Measurements from ENCODE around the gene ERV3-1.

The ERV3-1 gene

GRCh38 chr7:64978497-64979203 is 27.8 kb downstream of the ERV3-1 start:
- TF ChIP-seq, protein P1, sequence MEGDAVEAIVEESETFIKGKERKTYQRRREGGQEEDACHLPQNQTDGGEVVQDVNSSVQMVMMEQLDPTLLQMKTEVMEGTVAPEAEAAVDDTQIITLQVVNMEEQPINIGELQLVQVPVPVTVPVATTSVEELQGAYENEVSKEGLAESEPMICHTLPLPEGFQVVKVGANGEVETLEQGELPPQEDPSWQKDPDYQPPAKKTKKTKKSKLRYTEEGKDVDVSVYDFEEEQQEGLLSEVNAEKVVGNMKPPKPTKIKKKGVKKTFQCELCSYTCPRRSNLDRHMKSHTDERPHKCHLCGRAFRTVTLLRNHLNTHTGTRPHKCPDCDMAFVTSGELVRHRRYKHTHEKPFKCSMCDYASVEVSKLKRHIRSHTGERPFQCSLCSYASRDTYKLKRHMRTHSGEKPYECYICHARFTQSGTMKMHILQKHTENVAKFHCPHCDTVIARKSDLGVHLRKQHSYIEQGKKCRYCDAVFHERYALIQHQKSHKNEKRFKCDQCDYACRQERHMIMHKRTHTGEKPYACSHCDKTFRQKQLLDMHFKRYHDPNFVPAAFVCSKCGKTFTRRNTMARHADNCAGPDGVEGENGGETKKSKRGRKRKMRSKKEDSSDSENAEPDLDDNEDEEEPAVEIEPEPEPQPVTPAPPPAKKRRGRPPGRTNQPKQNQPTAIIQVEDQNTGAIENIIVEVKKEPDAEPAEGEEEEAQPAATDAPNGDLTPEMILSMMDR (IDR thresholded peaks at IDR 0.05): no peak

DNA sequence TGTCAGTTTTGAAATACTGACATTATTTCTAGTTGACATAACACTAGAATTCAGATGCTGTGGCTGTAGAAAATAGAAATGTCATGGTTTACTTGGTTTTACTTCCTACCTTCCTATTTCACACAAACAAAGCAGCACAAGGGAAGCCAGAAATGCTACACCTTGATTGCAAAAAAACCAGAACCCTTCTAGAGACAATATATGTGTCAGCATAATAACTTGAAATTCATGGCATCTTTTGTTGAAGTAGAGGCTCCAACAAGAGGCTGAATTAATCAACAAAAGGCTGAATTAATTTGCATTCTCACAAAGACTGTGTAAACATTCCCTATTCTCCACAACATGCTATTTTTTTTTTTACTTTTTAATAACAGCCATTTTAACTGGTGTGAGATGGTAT is 40.9 kb downstream of the ERV3-1 start:
- TF ChIP-seq, protein P1 (IDR thresholded peaks at IDR 0.05): no peak

DNA sequence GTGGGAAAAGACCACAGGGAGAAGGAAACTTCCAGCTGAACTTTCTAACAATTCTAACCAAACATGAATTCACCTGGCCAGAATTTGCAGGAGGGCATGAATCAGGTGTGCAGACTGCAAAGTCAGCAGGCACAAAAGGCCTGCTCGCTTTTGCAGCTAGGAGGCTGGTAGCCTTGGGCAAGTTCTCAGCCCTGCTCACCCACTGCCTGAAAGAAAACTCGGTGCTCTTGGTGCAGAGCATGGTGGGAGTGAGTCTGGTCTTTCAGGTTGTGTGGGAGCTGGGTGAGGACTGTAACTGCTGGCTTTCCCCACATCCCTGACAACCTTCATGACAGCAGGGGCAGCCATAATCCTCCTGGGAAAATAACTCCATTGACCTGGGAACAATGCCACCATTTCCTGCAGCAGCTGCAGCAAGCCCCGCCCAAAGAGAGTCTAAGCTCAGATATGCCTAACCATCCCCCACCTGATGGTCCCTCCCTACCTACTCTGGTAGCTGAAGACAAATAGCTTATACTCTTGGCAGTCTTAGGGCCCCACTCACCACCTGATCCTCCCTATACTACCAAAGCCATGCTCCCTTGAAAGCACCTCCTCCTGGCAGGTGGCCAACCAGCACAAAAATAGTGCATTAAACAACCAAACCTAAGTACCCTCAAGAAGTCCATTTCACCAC is 47.3 kb downstream of the ERV3-1 start:
- TF ChIP-seq, protein P1 (IDR thresholded peaks at IDR 0.05): no peak

- TF ChIP-seq, protein P1 (IDR thresholded peaks at IDR 0.05): peak; percentile 81
Measured at GRCh38 chr7:64951250-64951848, 55.1 kb downstream of the ERV3-1 start.

DNA sequence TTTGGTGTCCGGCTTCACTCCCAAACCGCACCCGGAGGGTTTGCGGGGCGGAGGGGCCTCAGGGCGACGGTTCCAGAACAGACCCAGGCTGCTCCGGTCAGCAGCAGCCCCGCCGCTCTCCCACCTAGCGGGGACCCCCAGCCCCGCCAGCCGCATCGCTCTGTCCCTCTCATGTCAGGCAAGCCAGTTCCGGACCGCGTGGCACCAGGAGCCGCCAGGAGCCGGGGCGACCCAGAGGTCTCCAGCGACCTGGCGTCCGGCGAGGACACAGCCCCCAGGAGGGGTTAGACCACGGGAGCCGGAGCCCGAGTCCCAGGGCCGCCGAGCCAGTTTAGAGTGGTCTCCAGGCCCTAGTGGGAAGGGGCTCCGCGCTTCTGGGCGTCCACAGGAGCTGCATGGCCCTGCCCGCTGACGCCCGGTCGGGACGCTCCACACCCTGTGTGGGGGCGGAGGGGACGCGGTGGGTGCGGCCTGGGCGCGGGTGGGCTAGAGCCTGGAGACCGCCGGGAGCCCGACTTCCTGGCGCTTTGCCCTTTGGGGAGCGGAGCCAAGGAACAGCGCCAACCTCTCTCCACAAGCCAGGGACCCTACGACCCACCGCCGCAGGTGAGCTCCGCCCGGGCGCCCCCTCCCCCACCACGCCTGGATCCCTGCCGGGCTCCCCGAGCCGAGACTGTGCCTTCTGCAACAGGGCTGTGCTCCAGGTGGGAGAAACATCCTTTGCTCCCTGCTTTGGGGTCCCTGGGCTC is 59.1 kb downstream of the ERV3-1 start:
- TF ChIP-seq, protein P1 (IDR thresholded peaks at IDR 0.05): no peak

GRCh38 chr7:64946772-64947171 is 59.7 kb downstream of the ERV3-1 start:
- TF ChIP-seq, protein P1 (IDR thresholded peaks at IDR 0.05): no peak

DNA sequence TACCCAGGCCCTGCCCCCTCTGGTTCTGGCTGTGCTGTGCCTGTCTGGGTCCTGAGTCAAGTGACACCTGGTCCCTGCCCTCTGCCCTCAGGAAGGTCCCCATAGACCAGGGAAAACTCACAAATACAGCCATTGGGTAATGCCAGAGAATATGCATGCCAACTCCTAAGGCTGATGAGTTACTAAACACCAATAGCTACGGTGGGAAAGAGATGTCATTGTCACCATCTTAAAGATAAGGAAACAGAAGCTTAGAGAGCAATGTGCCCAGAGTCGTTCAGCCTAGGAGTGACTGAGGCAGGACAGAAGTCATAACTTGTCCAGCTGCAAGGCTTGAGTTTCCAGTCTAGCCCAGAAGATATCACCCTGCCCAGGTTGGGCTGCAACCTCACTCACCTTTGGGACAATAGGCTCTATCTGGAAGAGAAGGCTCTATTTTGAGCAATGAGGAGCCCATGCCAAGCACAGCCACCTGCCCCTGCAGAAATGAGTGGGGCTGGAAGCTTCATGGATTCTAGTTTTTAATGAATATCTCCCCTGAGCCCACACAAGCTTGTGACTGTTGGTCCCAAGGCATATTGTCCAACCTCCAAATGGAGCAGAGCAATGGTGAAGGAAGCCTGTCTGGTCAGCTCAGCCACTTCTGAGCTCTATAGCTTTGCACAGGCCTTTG is 60.8 kb downstream of the ERV3-1 start:
- TF ChIP-seq, protein P1 (IDR thresholded peaks at IDR 0.05): no peak

All from LNCAP (cell line).